NT2/D1 (cell line): ENCODE results near the gene PRSS56.

Experiments used
- DNase-seq: peaks from one replicate; pipeline ENCODE4 v3.0.0-alpha.2; 2011; ENCODE audit warnings: low read depth, low spot score
- H3K27me3 ChIP-seq: 2 replicates; pipeline ENCODE4 v1.6.0; 2011; ENCODE audit warnings: mild to moderate bottlenecking; ENCODE audit not compliant: insufficient read length, insufficient read depth
- H3K36me3 ChIP-seq: 2 replicates; pipeline ENCODE4 v1.6.1; 2011; ENCODE audit warnings: mild to moderate bottlenecking, low read length, mixed read lengths; ENCODE audit not compliant: insufficient read depth, insufficient read length
- H3K4me1 ChIP-seq: 2 replicates; pipeline ENCODE4 v1.5.1; 2011; ENCODE audit not compliant: insufficient read depth, insufficient read length
- H3K4me3 ChIP-seq: 2 replicates; pipeline ENCODE4 v1.5.1; 2011; ENCODE audit warnings: low read depth; ENCODE audit not compliant: insufficient read length
- H3K9ac ChIP-seq: 2 replicates; pipeline ENCODE4 v1.6.0; 2011; ENCODE audit warnings: low read depth; ENCODE audit not compliant: insufficient read length
- H3K9me3 ChIP-seq: 2 replicates; pipeline ENCODE4 v1.5.1; 2011; ENCODE audit warnings: mild to moderate bottlenecking, low read length; ENCODE audit not compliant: insufficient read depth
- SUZ12 ChIP-seq: IDR thresholded peaks from 2 replicates; pipeline ENCODE4 v1.6.1; 2011; ENCODE audit not compliant: insufficient read length, insufficient read depth; ENCODE audit errors: extremely low read depth
- YY1 ChIP-seq: IDR thresholded peaks from 2 replicates; pipeline ENCODE4 v1.6.1; 2011; ENCODE audit not compliant: insufficient read length, insufficient read depth
- ZNF274 ChIP-seq: IDR thresholded peaks from 2 replicates; pipeline ENCODE4 v1.6.1; 2011; ENCODE audit warnings: mild to moderate bottlenecking, low read depth, low read length

Gene PRSS56

DNA sequence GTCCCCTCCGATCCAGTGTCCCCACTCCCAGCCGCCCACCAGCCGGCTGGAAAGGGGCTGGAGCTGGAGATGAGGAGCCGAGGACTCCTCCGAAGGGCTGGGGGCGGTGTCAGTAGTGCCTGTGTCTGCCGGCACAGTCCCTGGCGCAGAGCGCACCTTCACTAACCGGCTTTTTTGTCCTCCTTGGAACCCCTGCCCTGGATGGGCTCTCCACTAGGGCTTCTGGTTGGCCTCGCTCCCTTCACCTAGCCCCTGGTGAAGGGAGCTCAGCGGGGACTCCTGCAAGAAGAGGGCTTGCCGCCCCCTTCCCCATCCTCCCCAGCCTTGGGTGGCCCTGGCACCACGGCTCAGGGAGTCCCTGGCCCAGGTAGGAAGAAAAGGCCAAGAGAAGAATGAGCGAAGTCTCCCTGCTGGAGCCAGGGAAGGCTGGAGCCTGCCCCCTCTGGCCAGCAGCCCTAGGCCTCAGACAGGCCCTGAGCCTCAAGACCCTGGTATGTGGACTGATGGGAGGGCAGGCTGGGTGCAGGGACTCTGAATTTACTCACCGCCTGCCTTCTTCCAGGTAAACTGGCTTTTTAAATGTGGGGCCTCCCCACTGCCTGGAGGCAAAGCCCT lies 32.0 kb upstream of the PRSS56 start:
- TF ChIP-seq ZNF274 = no peak
- Histone ChIP-seq H3K4me3 (peak overlapping the region; percentile 17), H3K27me3 (peaks cover 65% of the 10 kb centered on the region), H3K9me3 (no peaks in the 10 kb centered on the region), H3K9ac (peak overlapping the region; percentile 50), H3K36me3 (no peaks in the 10 kb centered on the region), H3K4me1 (peaks cover 38% of the 10 kb centered on the region)
- DNase-seq = no peak

DNA sequence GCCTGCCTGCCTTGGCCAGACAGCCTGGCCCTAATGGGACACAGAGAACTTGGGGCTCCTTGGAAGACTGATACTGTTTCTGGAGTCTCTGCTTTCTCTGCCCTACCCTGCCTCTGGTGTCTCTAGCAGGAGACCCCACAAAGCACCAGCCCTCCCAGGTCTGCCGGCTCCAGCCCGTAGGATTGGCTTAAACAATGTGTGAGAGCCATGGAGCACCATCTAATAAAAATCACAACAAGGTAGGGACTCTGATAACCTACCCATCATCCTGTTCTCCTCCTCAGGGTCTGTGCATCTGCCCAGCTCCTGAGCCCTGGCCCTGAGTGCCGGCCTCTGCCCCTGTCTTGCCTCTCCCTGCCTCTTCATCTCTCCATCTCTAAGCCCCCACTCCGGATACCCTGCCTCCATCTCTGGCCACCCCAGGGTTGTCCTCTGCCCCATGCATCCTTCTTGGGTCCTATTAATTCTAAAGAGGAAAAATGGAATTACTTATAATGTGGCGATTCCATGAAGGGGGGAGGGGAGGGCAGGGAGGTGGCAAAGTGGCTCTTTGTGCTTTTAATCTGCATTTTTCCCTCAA lies 31.4 kb upstream of the PRSS56 start:
- Histone ChIP-seq H3K4me1 (peaks cover 41% of the 10 kb centered on the region), H3K4me3 (no peak overlapping the region), H3K9me3 (no peaks in the 10 kb centered on the region), H3K36me3 (no peaks in the 10 kb centered on the region), H3K9ac (peak overlapping the region; percentile 39), H3K27me3 (peaks cover 59% of the 10 kb centered on the region)
- DNase-seq = no peak
- TF ChIP-seq ZNF274 (no peak), SUZ12 (no peak), YY1 (no peak)

DNA sequence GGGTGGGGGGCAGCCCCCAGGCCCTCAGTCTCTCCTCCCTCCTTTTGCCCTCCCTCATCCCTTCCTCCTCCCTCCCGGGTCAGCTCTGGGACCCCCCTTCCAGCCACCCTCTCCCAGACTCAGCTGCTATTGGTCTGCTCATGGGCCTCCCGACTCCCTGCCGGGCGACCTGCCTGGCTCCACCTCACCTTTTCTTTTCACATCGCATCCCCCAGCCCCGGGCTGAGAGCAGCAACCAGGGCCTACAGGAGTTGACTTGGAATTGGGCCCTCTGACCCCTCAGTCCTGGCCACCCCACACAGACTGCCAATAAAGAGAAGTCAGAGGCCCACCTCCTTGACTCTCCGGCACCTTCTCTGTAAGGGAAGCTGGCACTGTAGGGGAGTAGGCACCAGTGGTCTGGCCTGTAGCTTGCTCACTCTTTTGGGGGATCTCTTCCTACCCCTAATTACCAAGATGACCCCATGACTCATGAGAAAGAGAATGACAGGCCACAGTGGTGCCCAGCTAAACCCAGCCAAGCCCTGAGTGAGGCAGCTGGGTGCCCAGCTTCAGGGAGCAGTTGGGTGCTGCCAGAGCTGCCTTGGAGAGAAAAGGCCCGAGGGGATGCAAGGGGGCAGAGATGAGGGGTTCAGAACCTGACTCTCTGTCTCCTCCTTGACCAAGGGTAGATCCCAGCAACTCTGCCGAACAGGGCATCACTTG lies 30.5 kb upstream of the PRSS56 start:
- H3K4me1 ChIP-seq = peaks cover 43% of the 10 kb centered on the region
- H3K27me3 ChIP-seq = peaks cover 50% of the 10 kb centered on the region
- DNase-seq = no peak
- H3K9me3 ChIP-seq = no peaks in the 10 kb centered on the region
- no peak overlapping the region for H3K9ac ChIP-seq
- TF ChIP-seq SUZ12 (no peak), YY1 (no peak), ZNF274 (no peak)
- H3K4me3 ChIP-seq = no peak overlapping the region
- no peaks in the 10 kb centered on the region for H3K36me3 ChIP-seq

DNA sequence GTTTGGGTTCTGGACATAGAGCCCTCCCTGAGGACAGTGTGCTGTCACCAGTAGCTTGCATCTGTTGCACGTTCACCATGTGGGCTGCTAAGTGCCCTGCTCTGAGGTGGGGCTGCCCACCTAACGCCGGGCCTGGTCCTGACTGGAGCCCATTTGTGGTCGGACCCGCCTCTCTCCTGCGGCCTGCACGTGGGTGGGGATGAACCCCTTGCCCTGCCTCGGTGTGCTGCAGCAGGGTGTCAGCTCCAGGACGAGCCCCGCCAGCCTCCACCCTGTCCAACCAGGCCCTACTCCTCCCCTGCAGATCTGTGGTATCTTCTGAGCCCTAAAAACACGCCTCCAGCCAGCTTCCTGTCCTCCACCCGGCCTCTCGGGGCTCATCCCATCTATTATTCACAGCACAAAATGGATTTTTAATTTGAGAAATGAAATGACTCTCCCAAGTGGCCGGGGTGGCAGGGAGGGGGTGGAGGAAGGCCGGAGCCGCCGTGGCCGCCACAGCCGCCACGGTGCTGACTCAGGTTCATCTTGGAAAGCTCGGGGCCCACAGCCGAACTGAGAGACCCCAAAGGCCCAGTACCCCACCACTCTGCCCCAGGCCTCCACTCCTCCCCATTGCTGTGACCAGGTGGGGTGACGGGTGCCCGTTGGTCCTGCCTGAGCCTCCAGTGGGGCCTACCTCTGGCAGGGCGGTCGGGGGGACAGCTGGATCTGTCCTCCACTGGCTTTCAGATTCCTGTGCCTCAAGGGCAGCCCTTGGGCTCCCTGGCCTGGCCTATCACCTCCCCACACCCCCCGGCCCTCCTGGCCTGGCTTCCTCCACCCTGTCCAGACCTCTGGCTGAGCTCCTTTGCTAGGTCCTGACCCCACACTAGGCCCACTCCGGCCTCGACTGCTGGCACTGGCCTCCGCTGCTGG lies 29.7 kb upstream of the PRSS56 start:
- Histone ChIP-seq H3K4me3 (no peak overlapping the region), H3K27me3 (peaks cover 42% of the 10 kb centered on the region), H3K9me3 (no peaks in the 10 kb centered on the region), H3K36me3 (no peaks in the 10 kb centered on the region), H3K4me1 (peaks cover 40% of the 10 kb centered on the region), H3K9ac (no peak overlapping the region)
- DNase-seq = no peak
- TF ChIP-seq ZNF274 (no peak), SUZ12 (no peak), YY1 (no peak)

DNA sequence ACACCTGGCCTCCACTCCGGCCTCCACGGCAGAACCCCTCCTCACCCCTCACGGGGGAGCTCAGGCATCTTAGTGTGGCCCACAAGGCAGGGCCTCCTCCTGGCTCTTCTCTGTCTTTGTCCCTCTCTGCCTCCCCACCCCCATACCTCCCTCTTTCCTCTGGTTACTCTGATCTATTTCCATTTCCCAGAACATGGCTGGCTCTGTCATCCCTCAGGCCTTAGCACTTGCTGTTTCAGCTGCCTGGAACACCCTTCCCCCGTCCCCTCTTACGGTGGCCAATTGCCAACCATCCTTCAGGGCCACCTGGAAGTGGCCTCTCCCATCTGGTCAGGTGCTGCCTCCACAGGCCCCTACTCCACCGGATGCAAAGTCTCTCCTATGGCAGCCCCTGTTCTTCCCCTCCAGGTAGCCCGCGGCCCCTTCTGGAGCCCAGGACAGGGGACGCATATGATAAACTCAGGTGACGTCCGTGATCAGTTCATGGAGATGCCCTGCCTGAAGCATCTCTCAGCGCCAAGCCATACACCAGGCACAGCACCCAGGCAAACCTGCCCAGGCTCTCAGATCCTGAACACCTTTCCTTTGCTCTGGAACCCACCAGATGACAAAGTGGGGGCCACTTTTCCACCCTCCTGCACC lies 28.9 kb upstream of the PRSS56 start:
- TF ChIP-seq YY1 (no peak), ZNF274 (no peak), SUZ12 (no peak)
- Histone ChIP-seq H3K4me1 (peaks cover 39% of the 10 kb centered on the region), H3K4me3 (no peak overlapping the region), H3K9ac (no peak overlapping the region), H3K36me3 (no peaks in the 10 kb centered on the region), H3K9me3 (no peaks in the 10 kb centered on the region), H3K27me3 (peaks cover 34% of the 10 kb centered on the region)
- no peak for DNase-seq

DNA sequence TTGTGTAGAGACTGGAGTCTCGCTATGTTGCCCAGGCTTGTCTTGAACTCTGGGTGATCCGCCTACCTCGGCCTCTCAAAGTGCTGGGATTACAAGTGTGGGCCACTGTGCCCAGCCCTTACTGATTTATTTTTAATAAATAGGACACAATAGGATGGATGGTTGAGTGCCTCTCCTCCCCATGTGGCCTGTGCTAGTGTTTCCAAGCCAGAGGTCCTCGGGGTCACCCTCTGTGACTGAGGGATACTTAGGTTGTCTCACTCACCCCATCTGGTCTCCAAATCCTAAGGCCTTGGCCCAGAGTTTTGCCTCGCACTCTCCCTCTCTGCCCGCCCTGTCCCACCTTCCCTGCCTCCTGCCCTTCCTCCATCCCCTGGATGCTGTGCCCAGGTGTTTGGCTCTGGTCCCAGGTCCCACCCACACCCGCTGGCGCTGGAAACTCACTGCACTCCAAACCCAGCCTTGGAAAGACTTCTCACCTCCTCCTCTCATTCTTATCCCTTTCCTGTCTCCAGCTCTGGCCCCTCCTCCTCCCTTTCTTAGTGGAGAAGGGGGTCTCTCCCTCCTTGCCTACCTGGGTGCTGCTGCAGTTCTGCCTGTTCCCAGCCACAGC lies 27.8 kb upstream of the PRSS56 start:
- TF ChIP-seq ZNF274 = no peak
- TF ChIP-seq SUZ12 = no peak
- TF ChIP-seq YY1 = no peak
- DNase-seq = no peak
- H3K9me3 ChIP-seq = no peaks in the 10 kb centered on the region
- peaks cover 31% of the 10 kb centered on the region for H3K4me1 ChIP-seq
- no peak overlapping the region for H3K9ac ChIP-seq
- H3K36me3 ChIP-seq = no peaks in the 10 kb centered on the region
- H3K27me3 ChIP-seq = peaks cover 23% of the 10 kb centered on the region
- no peak overlapping the region for H3K4me3 ChIP-seq
